ENCODE data around the gene GRK1.
"Not testable (repeated sequence)": the region's sequence is repeated elsewhere in the genome, so short reads cannot be mapped to it uniquely, and the experiment has no call there.

GRK1 gene

GRCh38 chr13:113745500-113746142 lies 78.6 kb downstream of the GRK1 start:
- DNase-seq, result not testable (repeated sequence)

- peak; percentile 44 for DNase-seq
Measured at GRCh38 chr13:113746143-113746525, 79.1 kb downstream of the GRK1 start.

- DNase-seq, result peak; percentile 47
Measured at GRCh38 chr13:113746671-113747070, 79.7 kb downstream of the GRK1 start.

GRCh38 chr13:113747291-113747833 lies 80.3 kb downstream of the GRK1 start:
- no peak for DNase-seq

- DNase-seq, result no peak
Measured at GRCh38 chr13:113748101-113748861, 81.3 kb downstream of the GRK1 start.

GRCh38 chr13:113748862-113749451 lies 81.9 kb downstream of the GRK1 start:
- DNase-seq, result no peak

GRCh38 chr13:113749507-113749906 lies 82.5 kb downstream of the GRK1 start:
- DNase-seq, result no peak

- DNase-seq, result no peak
Measured at GRCh38 chr13:113749967-113750366, 82.9 kb downstream of the GRK1 start.

GRCh38 chr13:113750554-113751399 lies 83.8 kb downstream of the GRK1 start:
- DNase-seq, result no peak

- DNase-seq, result no peak
Measured at GRCh38 chr13:113751491-113751890, 84.5 kb downstream of the GRK1 start.

GRCh38 chr13:113752211-113752986 lies 85.4 kb downstream of the GRK1 start:
- DNase-seq, result not testable (repeated sequence)

- no peak for DNase-seq
Measured at GRCh38 chr13:113753171-113753570, 86.2 kb downstream of the GRK1 start.

- DNase-seq, result no peak
Measured at GRCh38 chr13:113754242-113754641, 87.2 kb downstream of the GRK1 start.

- no peak for DNase-seq
Measured at GRCh38 chr13:113754691-113755090, 87.7 kb downstream of the GRK1 start.

- DNase-seq, result no peak
Measured at GRCh38 chr13:113756441-113757097, 89.5 kb downstream of the GRK1 start.

- peak; percentile 79 for DNase-seq
Measured at GRCh38 chr13:113758651-113759524, 91.9 kb downstream of the GRK1 start, which contains the start of gene TMEM255B. TSS of gene TMEM255B (plus strand) at chr13:113759226. CDS start at chr13:113759270, 44 bp downstream.

GRCh38 chr13:113759525-113760137 lies 92.6 kb downstream of the GRK1 start:
- peak; percentile 78 for DNase-seq

- no peak for DNase-seq
Measured at GRCh38 chr13:113761136-113761535, 94.1 kb downstream of the GRK1 start.

GRCh38 chr13:113762075-113762474 lies 95.1 kb downstream of the GRK1 start:
- no peak for DNase-seq

GRCh38 chr13:113762538-113762937 lies 95.5 kb downstream of the GRK1 start:
- no peak for DNase-seq

All from retina (tissue), 1 donor.